GM12878 (cell line): ENCODE data around the gene POLD2. TPM values are rescaled to one million over a fixed set of nuclear protein-coding genes. Genes with fewer than 3 reads are reported as not detected.

ENCODE experiments used
- ATAC-seq: fragments of 200-7000 bp; cut with Tn5 transposase; 3 replicates; pipeline ENCODE4 v1.9.1; 2020; ENCODE audit warnings: mild to moderate bottlenecking, moderate library complexity
- BruUV-seq: library from RNA; stranded (reverse); fragments of 400-500 nt; replicated peaks from 2 replicates; lab custom pipeline; 2021; lab: Mats Ljungman, UMichigan
- CTCF ChIA-PET: fragments of 300-600 bp; sonication (Branson Sonifier 250); formaldehyde crosslinking; extraction: SDS; loops from one replicate; lab custom pipeline; 2021; ENCODE audit warnings: inconsistent platforms; lab: Yijun Ruan, JAX
- POLR2A ChIA-PET: fragments of 350-600 bp; formaldehyde crosslinking; extraction: SDS; loops from one replicate; lab custom pipeline; 2021; ENCODE audit warnings: inconsistent platforms; lab: Charles Lee
- RAD21 ChIA-PET: fragments of 300-600 bp; sonication (Branson Sonifier 250); formaldehyde crosslinking; loops from one replicate; lab custom pipeline; 2023; ENCODE audit warnings: antibody characterized with exemption; ENCODE audit not compliant: unreplicated experiment; lab: Charles Lee
- SMC1A ChIA-PET: fragments of 300-600 bp; sonication (Branson Sonifier 250); formaldehyde crosslinking; loops from one replicate; lab custom pipeline; 2023; ENCODE audit not compliant: unreplicated experiment, uncharacterized antibody; lab: Charles Lee
- DNase-seq: peaks from one replicate; pipeline ENCODE4 v3.0.0-alpha.2; 2011; ENCODE audit warnings: low read depth, low spot score
- FAIRE-seq: peaks from 3 replicates; lab custom pipeline; 2011; peaks lifted over from hg19 to GRCh38; lab: Jason Lieb, UNC
- H2AFZ ChIP-seq: 2 replicates; pipeline ENCODE4 v1.6.0; 2011; ENCODE audit warnings: low read depth, low read length, control low read depth; ENCODE audit not compliant: control insufficient read depth
- H3K27ac ChIP-seq: 2 replicates; pipeline ENCODE4 v1.5.1; 2011; ENCODE audit warnings: control low read depth; ENCODE audit not compliant: control insufficient read depth, insufficient read depth
- H3K27me3 ChIP-seq, 2 experiments: replicated peaks in 1 of 2; 2 replicates each; pipeline versions ENCODE4 v1.6.0 to v1.6.1; 2011; ENCODE audit warnings: low read length in 1 of 2; ENCODE audit not compliant: control insufficient read depth in 2 of 2, insufficient read depth in 2 of 2
- H3K36me3 ChIP-seq, 2 experiments: 2 replicates each; pipeline ENCODE4 v1.5.1; 2011; ENCODE audit warnings: low read length in 1 of 2; ENCODE audit not compliant: control insufficient read depth in 2 of 2, insufficient read depth in 2 of 2
- H3K4me1 ChIP-seq: 2 replicates; pipeline ENCODE4 v1.6.1; 2011; ENCODE audit warnings: mild to moderate bottlenecking, low read length, moderate library complexity, mixed read lengths; ENCODE audit not compliant: control insufficient read depth, insufficient read depth
- H3K4me2 ChIP-seq: 2 replicates; pipeline ENCODE4 v1.6.0; 2011; ENCODE audit warnings: control low read depth; ENCODE audit not compliant: control insufficient read depth, insufficient read depth
- H3K4me3 ChIP-seq: fragments of 200-600 bp; sonication (generic); 2 replicates; pipeline ENCODE4 v1.5.1; 2016
- H3K79me2 ChIP-seq: 2 replicates; pipeline ENCODE4 v1.6.0; 2011; ENCODE audit warnings: low read length; ENCODE audit not compliant: control insufficient read depth, insufficient read depth
- H3K9ac ChIP-seq: 2 replicates; pipeline ENCODE4 v1.8.0; 2011; ENCODE audit warnings: low read length, control low read depth, mixed read lengths; ENCODE audit not compliant: control insufficient read depth, insufficient read depth
- H3K9me3 ChIP-seq: replicated peaks from 3 replicates; pipeline ENCODE4 v1.5.1; 2011; ENCODE audit warnings: mild to moderate bottlenecking, low read length; ENCODE audit not compliant: control insufficient read depth, insufficient read depth
- H4K20me1 ChIP-seq: 2 replicates; pipeline ENCODE4 v1.6.0; 2011; ENCODE audit not compliant: control insufficient read depth, insufficient read depth
- CEBPB ChIP-seq, 2 experiments: fragments of 150-350 bp in 1 of 2; IDR thresholded peaks; 2 replicates each; pipeline ENCODE4 v1.6.1; 2012 to 2014; ENCODE audit warnings: low read depth in 2 of 2, low read length in 2 of 2, borderline replicate concordance in 1 of 2, inconsistent platforms in 1 of 2
- DPF2 ChIP-seq: fragments of 450-650 bp; IDR thresholded peaks from 2 replicates; pipeline ENCODE4 v1.6.1; 2017; ENCODE audit warnings: mild to moderate bottlenecking
- E2F8 ChIP-seq: fragments of 450-650 bp; IDR thresholded peaks from 2 replicates; pipeline ENCODE4 v1.6.1; 2018; ENCODE audit warnings: mild to moderate bottlenecking, low read depth, moderate library complexity; ENCODE audit not compliant: partially characterized antibody
- FOS ChIP-seq: IDR thresholded peaks from 3 replicates; pipeline ENCODE4 v1.6.1; 2011; ENCODE audit warnings: borderline replicate concordance; ENCODE audit not compliant: insufficient read length; ENCODE audit errors: extremely low read depth
- JUND ChIP-seq: IDR thresholded peaks from 2 replicates; pipeline ENCODE4 v1.6.1; 2012; ENCODE audit warnings: low read depth, mild to moderate bottlenecking, low read length, improper control_type of control experiment, moderate library complexity
- MLLT1 ChIP-seq: fragments of 450-650 bp; IDR thresholded peaks from 2 replicates; pipeline ENCODE4 v1.6.1; 2016; ENCODE audit warnings: mild to moderate bottlenecking
- NFXL1 ChIP-seq: fragments of 450-650 bp; IDR thresholded peaks from 2 replicates; pipeline ENCODE4 v1.6.1; 2017; ENCODE audit warnings: antibody characterized with exemption, mild to moderate bottlenecking, borderline replicate concordance
- POLR2A ChIP-seq: IDR thresholded peaks from 2 replicates; pipeline ENCODE4 v1.6.1; 2011; ENCODE audit warnings: low read depth, mild to moderate bottlenecking, low read length
- POU2F2 ChIP-seq: IDR thresholded peaks from 3 replicates; pipeline ENCODE4 v1.6.1; 2011; ENCODE audit warnings: low read depth, mild to moderate bottlenecking, low read length, borderline replicate concordance
- RCOR1 ChIP-seq: conservative IDR thresholded peaks from 2 replicates; pipeline ENCODE4 v1.6.1; 2012; ENCODE audit warnings: low read depth, low read length, improper control_type of control experiment
- RELB ChIP-seq: fragments of 450-650 bp; IDR thresholded peaks from 2 replicates; pipeline ENCODE4 v1.6.1; 2017; ENCODE audit warnings: low read depth, mild to moderate bottlenecking, moderate library complexity
- ZBTB40 ChIP-seq: fragments of 450-650 bp; IDR thresholded peaks from 2 replicates; pipeline ENCODE4 v1.6.1; 2016; ENCODE audit warnings: mild to moderate bottlenecking, moderate library complexity, borderline replicate concordance
- WGBS: methylation state at CpG from one replicate; pipeline ENCODE4 v1.1.6; 2016; ENCODE audit warnings: low lambda C conversion rate; ENCODE audit not compliant: insufficient replicate concordance, insufficient coverage; ENCODE audit errors: missing lambda C conversion rate; 5-methylcytosine and 5-hydroxymethylcytosine counted together
- in situ Hi-C: fragments of 300-500 bp; cut with MboI; formaldehyde crosslinking; loops from 9 replicates; pipeline ENCODE4 v1.14.3; 2018; ENCODE audit warnings: mixed read lengths
- intact Hi-C: fragments of 100-400 bp; cut with micrococcal nuclease; formaldehyde crosslinking; loops from one replicate; pipeline ENCODE4 v1.14.2; 2022; ENCODE audit not compliant: unreplicated experiment
- polyA plus RNA-seq, 11 experiments: library from polyadenylated mRNA; depleted of rRNA in 4 of 11; unstranded in 6 of 11; stranded (reverse) in 5 of 11; fragments of >200 nt; fragmentation: Nextera tagmentation in 4 of 11; fragmentation: Illumina TruSeq in 1 of 11; extraction: Ambion mirVana in 4 of 11; extraction: Trizol in 1 of 11; gene quantifications; 1 replicate in 1 of 11; 2 replicates in 10 of 11; pipeline versions ENCODE4 v1.2.1 to v1.2.3, GENCODE V29; 2011 to 2016; ENCODE audit warnings: inconsistent platforms in 2 of 11, missing spikeins in 2 of 11, low read depth in 1 of 11
- total RNA-seq, 4 experiments: library from RNA; depleted of rRNA in 3 of 4; stranded (reverse); fragments of >200 nt in 3 of 4; fragmentation: Illumina TruSeq in 1 of 4; extraction: Trizol in 1 of 4; gene quantifications; 2 replicates each; pipeline versions ENCODE4 v1.2.1 to v1.2.3, GENCODE V29; 2013 to 2021

The POLD2 gene
- total and polyA plus RNA-seq, 10 of the 15 experiments (the other 5 are each of a cell fraction or from before 2014, with no cell fraction given) = 19.1 to 287 (median 169) TPM

- ChIA-PET CTCF (no interaction called here), SMC1A (no interaction called here), RAD21 (no interaction called here), POLR2A (no interaction called here)
- peak; percentile 38 for FAIRE-seq
- peak; percentile 92 for ATAC-seq
- no peaks in the 10 kb centered on the region for H3K9me3 ChIP-seq
- intact Hi-C loops = loop anchor here (1.0 to 2.0 kb wide), 2 partner anchors 40 to 63 kb away; partner anchors contain the start of gene POLD2
- no peaks in the 10 kb centered on the region for H3K27me3 ChIP-seq
- H4K20me1 ChIP-seq = no peaks in the 10 kb centered on the region
- in situ Hi-C loops = no loop called here
- peak overlapping the region; percentile 51 for H3K9ac ChIP-seq
- peak overlapping the region; percentile 65 for H2AFZ ChIP-seq
- H3K4me2 ChIP-seq = peak overlapping the region; percentile 52
- DNase-seq = peak; percentile 88
- peak overlapping the region; percentile 61 for H3K27ac ChIP-seq
- peak overlapping the region; percentile 65 for H3K4me3 ChIP-seq
- H3K36me3 ChIP-seq = peaks cover 4 to 15% of the 10 kb centered on the region in 2 experiments
- peaks cover 18% of the 10 kb centered on the region for H3K4me1 ChIP-seq
- BruUV-seq = no TSS peak
- H3K79me2 ChIP-seq = peaks cover 22% of the 10 kb centered on the region
- WGBS = under 1% methylated on average over 40 of the region's 54 CpGs
- TF ChIP-seq POU2F2 (peak; percentile 87; the same call in 2 of the 3 replicates), CEBPB (IDR thresholded peaks at IDR 0.05; ENCODE audit: borderline replicate concordance in 1 of 2, low read depth in 2 of 2, low read length in 2 of 2) (no peak), E2F8 (no peak), RCOR1 (no peak), NFXL1 (no peak), DPF2 (peak; percentile 15), FOS (peak; percentile 59), MLLT1 (peak; percentile 94), RELB (0 out of 2 replicates have a peak, but pooled peaks have one; percentile 17), JUND (no peak), POLR2A (no peak; the same call in 1 of the 2 replicates), ZBTB40 (peak; percentile 21; the same call in 1 of the 2 replicates)
Observed at GRCh38 chr7:44082541-44083207, 40.7 kb downstream of the POLD2 start.
